ENCODE measurements around the gene EXOC4. TPM values are rescaled to one million over a fixed set of nuclear protein-coding genes. Genes with fewer than 3 reads are reported as not detected.

The EXOC4 gene
- total RNA-seq, 4 donors from 2014 or later = 30.7 to 62.4 (median 40.4) TPM

GRCh38 chr7:133445617-133446016 is 192.7 kb downstream of the EXOC4 start:
- intact Hi-C loops (cut with DNase I) = no loop called here
- H3K27me3 ChIP-seq = no peaks in the 10 kb centered on the region
- H3K27ac ChIP-seq = no peak overlapping the region
- 89 to 95% methylated on average over 5 to 6 of the region's 6 CpGs for WGBS, 2 donors
- no peaks in the 10 kb centered on the region for H3K36me3 ChIP-seq
- no peak overlapping the region for H3K4me3 ChIP-seq
- no peaks in the 10 kb centered on the region for H3K4me1 ChIP-seq
- TF ChIP-seq POLR2A (IDR thresholded peaks at IDR 0.05) (no peak), CTCF (IDR thresholded peaks at IDR 0.05) (no peak)
- no peaks in the 10 kb centered on the region for H3K9me3 ChIP-seq
- DNase-seq = no peak

GRCh38 chr7:133448012-133448411 is 195.1 kb downstream of the EXOC4 start:
- WGBS, 2 donors = 100% methylated on average over 1 of the region's 1 CpG
- TF ChIP-seq CTCF (IDR thresholded peaks at IDR 0.05) (no peak), POLR2A (IDR thresholded peaks at IDR 0.05) (no peak)

GRCh38 chr7:133452577-133452976 is 199.7 kb downstream of the EXOC4 start:
- H3K27ac ChIP-seq = no peak overlapping the region

More at GRCh38 chr7:133448012-133448411, 195.1 kb downstream of the EXOC4 start:
- Histone ChIP-seq H3K4me1 (no peaks in the 10 kb centered on the region), H3K36me3 (no peaks in the 10 kb centered on the region), H3K27ac (no peak overlapping the region), H3K9me3 (no peaks in the 10 kb centered on the region), H3K4me3 (no peak overlapping the region), H3K27me3 (no peaks in the 10 kb centered on the region)
- no peak for DNase-seq
- intact Hi-C loops (cut with DNase I) = no loop called here

GRCh38 chr7:133458688-133459087 is 205.8 kb downstream of the EXOC4 start:
- no peak overlapping the region for H3K27ac ChIP-seq
- no peak for DNase-seq
- TF ChIP-seq POLR2A (IDR thresholded peaks at IDR 0.05) (no peak), CTCF (IDR thresholded peaks at IDR 0.05) (no peak)
- no peaks in the 10 kb centered on the region for H3K9me3 ChIP-seq
- WGBS, 2 donors = 75 to 85% methylated on average over 2 of the region's 2 CpGs
- no peaks in the 10 kb centered on the region for H3K36me3 ChIP-seq
- no peaks in the 10 kb centered on the region for H3K27me3 ChIP-seq
- no peak overlapping the region for H3K4me3 ChIP-seq
- intact Hi-C loops (cut with DNase I) = no loop called here
- H3K4me1 ChIP-seq = no peaks in the 10 kb centered on the region

More at GRCh38 chr7:133452577-133452976, 199.7 kb downstream of the EXOC4 start:
- Histone ChIP-seq H3K36me3 (no peaks in the 10 kb centered on the region), H3K4me3 (no peak overlapping the region), H3K9me3 (no peaks in the 10 kb centered on the region), H3K27me3 (no peaks in the 10 kb centered on the region), H3K4me1 (no peaks in the 10 kb centered on the region)
- intact Hi-C loops (cut with DNase I) = no loop called here
- 90 to 94% methylated on average over 2 of the region's 2 CpGs for WGBS, 2 donors
- no peak for DNase-seq
- TF ChIP-seq CTCF (IDR thresholded peaks at IDR 0.05) = no peak
- no peak for TF ChIP-seq POLR2A (IDR thresholded peaks at IDR 0.05)

- H3K27me3 ChIP-seq = no peaks in the 10 kb centered on the region
- no peak overlapping the region for H3K4me3 ChIP-seq
- peaks cover 0 to 4% (median 0%) of the 10 kb centered on the region in 3 donors for H3K9me3 ChIP-seq
- WGBS, 2 donors = 48 to 53% methylated on average over 1 of the region's 1 CpG
- TF ChIP-seq POLR2A (IDR thresholded peaks at IDR 0.05) (no peak), CTCF (IDR thresholded peaks at IDR 0.05) (no peak)
- no peak for DNase-seq
- no peaks in the 10 kb centered on the region for H3K4me1 ChIP-seq
- H3K36me3 ChIP-seq = no peaks in the 10 kb centered on the region
- intact Hi-C loops (cut with DNase I) = no loop called here
- H3K27ac ChIP-seq = no peak overlapping the region
These were observed 208.5 kb downstream of the EXOC4 start for GRCh38 chr7:133461421-133461820.
